ENCODE data around the gene RASGRP1. TPM values are rescaled to one million over a fixed set of nuclear protein-coding genes. Genes with fewer than 3 reads are reported as not detected.

Gene RASGRP1
- total RNA-seq, 1 donor from 2014 or later, result 0.12 TPM

- DNase-seq (ENCODE audit: extremely low read depth, low read depth, low spot score), result no peak
Measured at GRCh38 chr15:38508647-38509046, 56.0 kb downstream of the RASGRP1 start.

- DNase-seq (ENCODE audit: extremely low read depth, low read depth, low spot score), result no peak
Measured at GRCh38 chr15:38507570-38507969, 57.0 kb downstream of the RASGRP1 start.

GRCh38 chr15:38506997-38507396 is 57.6 kb downstream of the RASGRP1 start:
- no peak for DNase-seq (ENCODE audit: extremely low read depth, low read depth, low spot score)

- no peak for DNase-seq (ENCODE audit: extremely low read depth, low read depth, low spot score)
Measured at GRCh38 chr15:38504680-38505467, 59.7 kb downstream of the RASGRP1 start.

- no peak for DNase-seq (ENCODE audit: extremely low read depth, low read depth, low spot score)
Measured at GRCh38 chr15:38503496-38503895, 61.1 kb downstream of the RASGRP1 start.

- DNase-seq (ENCODE audit: extremely low read depth, low read depth, low spot score), result no peak
Measured at GRCh38 chr15:38499651-38500050, 65.0 kb downstream of the RASGRP1 start.

- DNase-seq (ENCODE audit: extremely low read depth, low read depth, low spot score), result no peak
Measured at GRCh38 chr15:38496151-38496550, 68.5 kb downstream of the RASGRP1 start.

- no peak for DNase-seq (ENCODE audit: extremely low read depth, low read depth, low spot score)
Measured at GRCh38 chr15:38490242-38490922, 74.2 kb downstream of the RASGRP1 start.

GRCh38 chr15:38487378-38487777 is 77.2 kb downstream of the RASGRP1 start:
- no peak for DNase-seq (ENCODE audit: extremely low read depth, low read depth, low spot score)

GRCh38 chr15:38486936-38487335 is 77.7 kb downstream of the RASGRP1 start:
- DNase-seq (ENCODE audit: extremely low read depth, low read depth, low spot score), result no peak

- no peak for DNase-seq (ENCODE audit: extremely low read depth, low read depth, low spot score)
Measured at GRCh38 chr15:38482572-38482971, 82.0 kb downstream of the RASGRP1 start.

GRCh38 chr15:38481761-38482160 is 82.9 kb downstream of the RASGRP1 start:
- no peak for DNase-seq (ENCODE audit: extremely low read depth, low read depth, low spot score)

GRCh38 chr15:38481113-38481512 is 83.5 kb downstream of the RASGRP1 start:
- no peak for DNase-seq (ENCODE audit: extremely low read depth, low read depth, low spot score)

GRCh38 chr15:38479756-38480155 is 84.9 kb downstream of the RASGRP1 start:
- DNase-seq (ENCODE audit: extremely low read depth, low read depth, low spot score), result no peak

- DNase-seq (ENCODE audit: extremely low read depth, low read depth, low spot score), result no peak
Measured at GRCh38 chr15:38479266-38479665, 85.3 kb downstream of the RASGRP1 start.

GRCh38 chr15:38477637-38478036 is 87.0 kb downstream of the RASGRP1 start:
- DNase-seq (ENCODE audit: extremely low read depth, low read depth, low spot score), result no peak

- no peak for DNase-seq (ENCODE audit: extremely low read depth, low read depth, low spot score)
Measured at GRCh38 chr15:38476120-38476519, 88.5 kb downstream of the RASGRP1 start.

GRCh38 chr15:38475361-38475760 is 89.3 kb downstream of the RASGRP1 start:
- DNase-seq (ENCODE audit: extremely low read depth, low read depth, low spot score), result no peak

- DNase-seq (ENCODE audit: extremely low read depth, low read depth, low spot score), result no peak
Measured at GRCh38 chr15:38474155-38474757, 90.4 kb downstream of the RASGRP1 start.

GRCh38 chr15:38471974-38472373 is 92.6 kb downstream of the RASGRP1 start:
- DNase-seq (ENCODE audit: extremely low read depth, low read depth, low spot score), result no peak

GRCh38 chr15:38470816-38471215 is 93.8 kb downstream of the RASGRP1 start:
- DNase-seq (ENCODE audit: extremely low read depth, low read depth, low spot score), result no peak

GRCh38 chr15:38464675-38465074 is 99.9 kb downstream of the RASGRP1 start:
- DNase-seq (ENCODE audit: extremely low read depth, low read depth, low spot score), result no peak

Measured in glomerular endothelial cell (primary cell).